Spleen (tissue), 7 donors: Measurements from ENCODE around the gene TBX20.
"Not testable (repeated sequence)": the region's sequence is repeated elsewhere in the genome, so short reads cannot be mapped to it uniquely, and the experiment has no call there.

ENCODE experiments used
- POLR2A ChIP-seq, 3 donors: fragments of 450-650 bp; IDR thresholded peaks; one replicate each; pipeline ENCODE4 v1.5.1; 2017; ENCODE audit warnings: antibody characterized with exemption in 3 of 3, mild to moderate bottlenecking in 1 of 3
- POLR2AphosphoS5 ChIP-seq, 3 donors: sonication (generic); formaldehyde crosslinking; IDR thresholded peaks; one replicate each; pipeline ENCODE4 v1.5.1; 2017; ENCODE audit warnings: antibody characterized with exemption in 3 of 3
- TF ChIP-seq, protein P1 (sequence below), 11 experiments: fragments of 200-600 bp in 7 of 11; fragments of 450-650 bp in 4 of 11; sonication (generic) in 4 of 11; IDR thresholded peaks in 8 of 11; conservative IDR thresholded peaks in 3 of 11; 1 replicate in 7 of 11; 2 replicates in 4 of 11; pipeline versions ENCODE4 v1.4.0 to v1.8.0; 2016 to 2021; ENCODE audit warnings: antibody characterized with exemption in 11 of 11, inconsistent platforms in 4 of 11, mild to moderate bottlenecking in 1 of 11
- donor health status: DM: no; HTN: no; CAD: no; lungs with moderate emphysema.
- donor health status: DM: no; HTN: no; CAD: no.
- donor health status: DM: no; HTN: no; CAD: no.

DNA sequence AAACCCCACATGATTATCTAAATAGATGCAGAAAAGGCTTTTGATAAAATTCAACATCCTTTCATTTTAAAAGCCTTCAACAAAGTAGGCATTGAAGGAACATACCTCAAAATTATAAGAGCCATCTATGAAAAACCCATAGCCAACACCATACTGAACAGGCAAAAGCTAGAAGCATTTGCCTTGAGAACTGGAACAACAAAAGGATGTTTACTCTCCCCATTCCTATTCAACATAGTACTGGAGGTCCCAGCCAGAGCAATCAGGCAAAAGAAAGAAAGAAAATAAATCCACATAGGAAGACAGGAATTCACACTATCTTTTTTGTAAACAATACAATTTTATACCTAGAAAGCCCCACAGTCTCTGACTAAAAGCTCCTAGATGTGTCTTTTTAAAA is 86.2 kb downstream of the TBX20 start:
- TF ChIP-seq POLR2AphosphoS5, POLR2A (IDR thresholded peaks at IDR 0.05): not testable (repeated sequence)
- TF ChIP-seq, protein P1, sequence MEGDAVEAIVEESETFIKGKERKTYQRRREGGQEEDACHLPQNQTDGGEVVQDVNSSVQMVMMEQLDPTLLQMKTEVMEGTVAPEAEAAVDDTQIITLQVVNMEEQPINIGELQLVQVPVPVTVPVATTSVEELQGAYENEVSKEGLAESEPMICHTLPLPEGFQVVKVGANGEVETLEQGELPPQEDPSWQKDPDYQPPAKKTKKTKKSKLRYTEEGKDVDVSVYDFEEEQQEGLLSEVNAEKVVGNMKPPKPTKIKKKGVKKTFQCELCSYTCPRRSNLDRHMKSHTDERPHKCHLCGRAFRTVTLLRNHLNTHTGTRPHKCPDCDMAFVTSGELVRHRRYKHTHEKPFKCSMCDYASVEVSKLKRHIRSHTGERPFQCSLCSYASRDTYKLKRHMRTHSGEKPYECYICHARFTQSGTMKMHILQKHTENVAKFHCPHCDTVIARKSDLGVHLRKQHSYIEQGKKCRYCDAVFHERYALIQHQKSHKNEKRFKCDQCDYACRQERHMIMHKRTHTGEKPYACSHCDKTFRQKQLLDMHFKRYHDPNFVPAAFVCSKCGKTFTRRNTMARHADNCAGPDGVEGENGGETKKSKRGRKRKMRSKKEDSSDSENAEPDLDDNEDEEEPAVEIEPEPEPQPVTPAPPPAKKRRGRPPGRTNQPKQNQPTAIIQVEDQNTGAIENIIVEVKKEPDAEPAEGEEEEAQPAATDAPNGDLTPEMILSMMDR (IDR thresholded peaks at IDR 0.05 in 8 of 11, conservative IDR thresholded peaks at IDR 0.05 in 3 of 11): not testable (repeated sequence)
